SK-N-SH (cell line): ENCODE measurements around the gene FAT1. TPM values are rescaled to one million over a fixed set of nuclear protein-coding genes. Genes with fewer than 3 reads are reported as not detected.

ENCODE experiments used
- CTCF ChIA-PET: fragments of 300-600, 350-600 bp; formaldehyde crosslinking; extraction: SDS; loops from one replicate; lab custom pipeline; 2021; lab: Yijun Ruan, JAX
- POLR2A ChIA-PET: fragments of 350-600 bp; sonication (Branson Sonifier 250); formaldehyde crosslinking; extraction: SDS; loops from one replicate; lab custom pipeline; 2020; ENCODE audit warnings: antibody characterized with exemption, inconsistent platforms; lab: Yijun Ruan, JAX
- DNase-seq: peaks from one replicate; pipeline ENCODE4 v3.0.0; 2012
- H2AFZ ChIP-seq: fragments of 200-600 bp; sonication (generic); 2 replicates; pipeline ENCODE4 v1.8.1; 2016; ENCODE audit warnings: antibody characterized with exemption, mild to moderate bottlenecking, low read depth
- H3F3A ChIP-seq: fragments of 200-600 bp; sonication (generic); replicated peaks from 2 replicates; pipeline ENCODE3; 2016; ENCODE audit warnings: antibody characterized with exemption, mild to moderate bottlenecking; ENCODE audit not compliant: insufficient read depth
- H3K27ac ChIP-seq, 2 experiments: fragments of 200-500 bp in 1 of 2; fragments of 200-600 bp in 1 of 2; sonication (Bioruptor generic) in 1 of 2; sonication (generic), shearing (Covaris generic) in 1 of 2; 2 replicates each; pipeline versions ENCODE4 v1.5.1 to v1.6.1; 2014 to 2016; ENCODE audit warnings: low read depth in 2 of 2, inconsistent platforms in 1 of 2, low read length in 1 of 2, mild to moderate bottlenecking in 1 of 2, mixed read lengths in 1 of 2
- H3K27me3 ChIP-seq: fragments of 200-600 bp; sonication (generic), shearing (Covaris generic); 2 replicates; pipeline ENCODE4 v1.6.1; 2016; ENCODE audit warnings: mixed run types; ENCODE audit not compliant: insufficient read depth
- H3K36me3 ChIP-seq, 2 experiments: fragments of 200-500 bp in 1 of 2; fragments of 200-600 bp in 1 of 2; sonication (Bioruptor generic) in 1 of 2; sonication (generic) in 1 of 2; replicated peaks in 1 of 2; 2 replicates each; pipeline versions ENCODE3 to v1.5.1; 2014 to 2016; ENCODE audit warnings: low read length in 1 of 2, mild to moderate bottlenecking in 1 of 2; ENCODE audit not compliant: insufficient read depth in 2 of 2, control insufficient read depth in 1 of 2
- H3K4me1 ChIP-seq, 2 experiments: fragments of 200-500 bp in 1 of 2; fragments of 200-600 bp in 1 of 2; sonication (Bioruptor generic) in 1 of 2; sonication (generic), shearing (Covaris generic) in 1 of 2; 2 replicates each; pipeline versions ENCODE4 v1.5.1 to v1.6.1; 2014 to 2016; ENCODE audit warnings: low read depth in 1 of 2, low read length in 1 of 2, mixed run types in 1 of 2; ENCODE audit not compliant: insufficient read depth in 2 of 2, control insufficient read depth in 1 of 2
- H3K4me2 ChIP-seq: fragments of 200-600 bp; sonication (generic), shearing (Covaris generic); 2 replicates; pipeline ENCODE4 v1.6.1; 2017; ENCODE audit warnings: mixed run types
- H3K4me3 ChIP-seq, 2 experiments: fragments of 200-500 bp in 1 of 2; fragments of 200-600 bp in 1 of 2; sonication (Bioruptor generic) in 1 of 2; sonication (generic), shearing (Covaris generic) in 1 of 2; 2 replicates each; pipeline versions ENCODE4 v1.5.1 to v1.8.1; 2014 to 2016; ENCODE audit warnings: low read depth in 2 of 2, inconsistent platforms in 1 of 2, low read length in 1 of 2, mild to moderate bottlenecking in 1 of 2, mixed read lengths in 1 of 2, moderate library complexity in 1 of 2
- H3K79me2 ChIP-seq: fragments of 200-600 bp; sonication (generic); 2 replicates; pipeline ENCODE4 v1.8.1; 2017; ENCODE audit warnings: mild to moderate bottlenecking; ENCODE audit not compliant: insufficient read depth
- H3K9ac ChIP-seq: fragments of 200-600 bp; sonication (generic); 2 replicates; pipeline ENCODE4 v1.6.1; 2017; ENCODE audit warnings: mixed run types
- H3K9me2 ChIP-seq: fragments of 200-600 bp; sonication (generic); 2 replicates; pipeline ENCODE4 v1.6.1; 2017; ENCODE audit warnings: mixed run types
- H3K9me3 ChIP-seq: fragments of 200-600 bp; sonication (generic); 2 replicates; pipeline ENCODE4 v1.6.1; 2017; ENCODE audit warnings: mixed run types, mild to moderate bottlenecking, moderate library complexity
- H4K20me1 ChIP-seq: fragments of 200-600 bp; sonication (generic); 2 replicates; pipeline ENCODE4 v1.6.1; 2017; ENCODE audit warnings: mild to moderate bottlenecking, mixed run types; ENCODE audit not compliant: insufficient read depth
- CHD2 ChIP-seq: fragments of 150-350 bp; IDR thresholded peaks from 2 replicates; pipeline ENCODE4 v1.6.1; 2018; ENCODE audit warnings: low read length; ENCODE audit not compliant: partially characterized antibody
- FOXM1 ChIP-seq: IDR thresholded peaks from 2 replicates; pipeline ENCODE4 v1.4.0; 2012; ENCODE audit warnings: low read depth, mild to moderate bottlenecking
- GATA2 ChIP-seq: sonication (generic); formaldehyde crosslinking; IDR thresholded peaks from 2 replicates; pipeline ENCODE4 v1.5.0; 2020; ENCODE audit warnings: mild to moderate bottlenecking, missing genetic modification reagents
- MEF2A ChIP-seq: IDR thresholded peaks from 2 replicates; pipeline ENCODE4 v1.4.0; 2012; ENCODE audit warnings: low read depth, borderline replicate concordance
- MXI1 ChIP-seq: IDR thresholded peaks from 2 replicates; pipeline ENCODE4 v1.6.1; 2012; ENCODE audit warnings: mild to moderate bottlenecking, low read depth, low read length, improper control_type of control experiment
- RFX5 ChIP-seq: IDR thresholded peaks from 2 replicates; pipeline ENCODE4 v1.6.1; 2012; ENCODE audit warnings: mild to moderate bottlenecking, improper control_type of control experiment, low read length
- RXRA ChIP-seq: IDR thresholded peaks from 2 replicates; pipeline ENCODE4 v1.4.0; 2012; ENCODE audit warnings: low read depth, mild to moderate bottlenecking, borderline replicate concordance
- SMC3 ChIP-seq: IDR thresholded peaks from 2 replicates; pipeline ENCODE4 v1.6.1; 2012; ENCODE audit warnings: low read depth, low read length, improper control_type of control experiment
- TAF1 ChIP-seq: IDR thresholded peaks from 2 replicates; pipeline ENCODE4 v1.6.1; 2012; ENCODE audit warnings: low read depth, mild to moderate bottlenecking, low read length, moderate library complexity, borderline replicate concordance
- TCF12 ChIP-seq: IDR thresholded peaks from 2 replicates; pipeline ENCODE4 v1.4.0; 2012
- WGBS: methylation state at CpG from one replicate; pipeline ENCODE4 v1.1.6; 2017; ENCODE audit warnings: low lambda C conversion rate; 5-methylcytosine and 5-hydroxymethylcytosine counted together
- polyA plus RNA-seq, 3 experiments: library from polyadenylated mRNA; depleted of rRNA; stranded (reverse); fragments of >200 nt; gene quantifications; 2 replicates each; pipeline ENCODE4 v1.2.3, GENCODE V29; 2012
- TF ChIP-seq, protein P1 (sequence below): IDR thresholded peaks from 2 replicates; pipeline ENCODE4 v1.4.0; 2012; ENCODE audit warnings: low read depth
- TF ChIP-seq, protein P2 (sequence below): fragments of 200-600 bp; sonication (generic); IDR thresholded peaks from 2 replicates; pipeline ENCODE4 v1.6.1; 2017; ENCODE audit warnings: antibody characterized with exemption, mild to moderate bottlenecking, moderate library complexity
- TF ChIP-seq, protein P3 (sequence below): IDR thresholded peaks from 2 replicates; pipeline ENCODE4 v1.4.0; 2012; ENCODE audit warnings: low read depth, borderline replicate concordance
- TF ChIP-seq, protein P4 (sequence below): fragments of 150-350 bp; IDR thresholded peaks from 2 replicates; pipeline ENCODE4 v1.6.1; 2017; ENCODE audit warnings: antibody characterized with exemption, low read length, low read depth, borderline replicate concordance
- TF ChIP-seq, protein P5 (sequence below): IDR thresholded peaks from 2 replicates; pipeline ENCODE4 v1.4.0; 2012; ENCODE audit warnings: low read depth, borderline replicate concordance

Gene FAT1
- polyA plus RNA-seq, 1 of the 3 experiments (the other 2 are of a cell fraction) = 41.3 TPM

DNA sequence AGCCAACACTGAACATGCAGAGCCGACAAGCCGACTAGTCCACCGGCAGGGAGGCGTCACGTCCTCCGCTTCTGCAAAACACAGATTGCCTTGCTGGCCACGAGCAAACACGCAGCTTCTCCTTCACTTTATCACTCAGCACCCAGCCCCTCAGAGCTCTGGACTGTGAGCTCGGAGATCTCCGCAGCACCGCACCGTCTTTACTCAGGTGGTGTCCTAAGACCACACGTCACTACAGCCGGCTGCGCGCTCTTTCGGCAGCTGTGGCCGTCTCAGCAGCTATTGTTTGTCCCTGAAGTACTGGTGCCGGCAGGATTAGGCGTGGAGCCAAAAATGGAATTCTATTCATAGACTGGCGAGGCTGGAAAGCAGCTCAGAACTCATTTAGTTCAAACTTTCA, 72.0 kb downstream of the FAT1 start (continued):
- TF ChIP-seq CHD2 = no peak

DNA sequence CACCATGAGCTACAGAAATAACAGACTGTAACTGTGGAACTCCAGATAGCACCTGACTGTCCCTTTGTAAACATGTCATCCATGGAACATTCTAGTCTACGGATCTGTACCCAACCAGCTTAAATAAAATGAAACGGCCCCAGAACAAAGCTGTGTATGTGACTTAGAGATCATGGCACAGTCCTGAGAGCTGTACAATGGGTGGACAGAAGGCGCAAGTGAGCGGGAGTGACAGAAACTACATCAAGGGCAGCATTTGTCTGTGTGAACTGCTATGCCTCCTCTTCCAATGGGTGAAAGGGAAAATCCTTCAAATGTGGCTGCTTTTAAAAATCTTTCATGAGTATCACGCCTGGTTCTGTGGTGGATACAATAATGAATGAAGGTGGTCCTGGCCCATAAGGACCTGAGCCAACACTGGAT, 72.5 kb downstream of the FAT1 start:
- WGBS = 57% methylated on average over 5 of the region's 5 CpGs
- Histone ChIP-seq H4K20me1 (no peaks in the 10 kb centered on the region), H3K4me2 (no peak overlapping the region), H3K9ac (no peak overlapping the region), H3K79me2 (peaks cover 33% of the 10 kb centered on the region; the same call in 1 of the 2 replicates), H3K4me3 (no peak overlapping the region), H3K27ac (no peak overlapping the region), H2AFZ (no peak overlapping the region), H3K4me1 (peaks cover 0 to 3% of the 10 kb centered on the region in 2 experiments; a peak in 1 of 4 replicates), H3K36me3 (no peaks in the 10 kb centered on the region), H3K9me2 (no peaks in the 10 kb centered on the region), H3K9me3 (no peaks in the 10 kb centered on the region), H3K27me3 (no peaks in the 10 kb centered on the region), H3F3A (no peaks in the 10 kb centered on the region)
- CTCF ChIA-PET = interaction anchor here (0.9 kb wide), 1 partner anchor 17 kb away, joined by 3 read pairs; no protein-coding TSS in a partner anchor
- POLR2A ChIA-PET = no interaction called here
- no peak for DNase-seq
- TF ChIP-seq RXRA (no peak), RFX5 (no peak), GATA2 (CRISPR knock-in tag) (no peak), TCF12 (no peak), SMC3 (no peak), MXI1 (no peak), FOXM1 (no peak)
- TF ChIP-seq, protein P1, sequence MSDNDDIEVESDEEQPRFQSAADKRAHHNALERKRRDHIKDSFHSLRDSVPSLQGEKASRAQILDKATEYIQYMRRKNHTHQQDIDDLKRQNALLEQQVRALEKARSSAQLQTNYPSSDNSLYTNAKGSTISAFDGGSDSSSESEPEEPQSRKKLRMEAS = no peak

DNA sequence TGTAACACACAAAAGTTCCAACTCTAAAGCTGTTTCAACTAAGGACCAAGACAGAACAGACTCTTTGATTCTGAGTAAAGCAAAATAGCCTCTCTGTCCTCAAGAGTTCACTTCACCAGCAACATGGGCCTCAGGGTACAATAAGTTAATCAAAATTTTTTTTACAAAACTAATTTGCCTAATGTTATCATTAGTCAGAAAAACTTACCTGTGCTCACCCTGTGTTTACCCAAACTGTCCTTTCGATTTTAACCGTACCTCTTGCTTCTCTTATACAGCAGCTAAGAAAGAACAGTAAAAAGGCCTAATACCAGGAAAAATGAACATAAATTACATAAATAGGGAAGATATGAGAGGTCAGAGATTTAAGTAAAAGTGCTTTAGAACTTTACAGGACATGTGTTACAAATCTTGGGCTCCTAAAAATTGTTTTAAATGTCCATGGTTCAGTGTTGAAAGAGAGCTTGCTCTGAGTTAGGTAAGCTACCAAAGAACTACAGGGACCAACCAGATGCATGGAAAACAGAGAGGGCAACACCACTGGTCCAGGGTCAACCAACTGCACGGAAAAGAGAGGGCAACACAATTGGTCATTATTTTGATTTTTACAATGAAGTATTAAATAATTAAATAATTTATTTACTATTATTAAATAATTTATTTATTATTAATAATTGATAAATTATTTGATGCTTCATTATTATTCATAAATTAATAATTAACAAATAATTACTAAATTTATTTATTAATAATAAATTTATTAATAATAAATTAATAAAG, 73.1 kb downstream of the FAT1 start:
- ChIA-PET POLR2A (no interaction called here), CTCF (no interaction called here)
- no peaks in the 10 kb centered on the region for H3F3A ChIP-seq
- TF ChIP-seq, protein P2, sequence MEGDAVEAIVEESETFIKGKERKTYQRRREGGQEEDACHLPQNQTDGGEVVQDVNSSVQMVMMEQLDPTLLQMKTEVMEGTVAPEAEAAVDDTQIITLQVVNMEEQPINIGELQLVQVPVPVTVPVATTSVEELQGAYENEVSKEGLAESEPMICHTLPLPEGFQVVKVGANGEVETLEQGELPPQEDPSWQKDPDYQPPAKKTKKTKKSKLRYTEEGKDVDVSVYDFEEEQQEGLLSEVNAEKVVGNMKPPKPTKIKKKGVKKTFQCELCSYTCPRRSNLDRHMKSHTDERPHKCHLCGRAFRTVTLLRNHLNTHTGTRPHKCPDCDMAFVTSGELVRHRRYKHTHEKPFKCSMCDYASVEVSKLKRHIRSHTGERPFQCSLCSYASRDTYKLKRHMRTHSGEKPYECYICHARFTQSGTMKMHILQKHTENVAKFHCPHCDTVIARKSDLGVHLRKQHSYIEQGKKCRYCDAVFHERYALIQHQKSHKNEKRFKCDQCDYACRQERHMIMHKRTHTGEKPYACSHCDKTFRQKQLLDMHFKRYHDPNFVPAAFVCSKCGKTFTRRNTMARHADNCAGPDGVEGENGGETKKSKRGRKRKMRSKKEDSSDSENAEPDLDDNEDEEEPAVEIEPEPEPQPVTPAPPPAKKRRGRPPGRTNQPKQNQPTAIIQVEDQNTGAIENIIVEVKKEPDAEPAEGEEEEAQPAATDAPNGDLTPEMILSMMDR = no peak
- TF ChIP-seq MEF2A = no peak
- TF ChIP-seq, protein P3, sequence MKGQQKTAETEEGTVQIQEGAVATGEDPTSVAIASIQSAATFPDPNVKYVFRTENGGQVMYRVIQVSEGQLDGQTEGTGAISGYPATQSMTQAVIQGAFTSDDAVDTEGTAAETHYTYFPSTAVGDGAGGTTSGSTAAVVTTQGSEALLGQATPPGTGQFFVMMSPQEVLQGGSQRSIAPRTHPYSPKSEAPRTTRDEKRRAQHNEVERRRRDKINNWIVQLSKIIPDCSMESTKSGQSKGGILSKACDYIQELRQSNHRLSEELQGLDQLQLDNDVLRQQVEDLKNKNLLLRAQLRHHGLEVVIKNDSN = no peak
- TF ChIP-seq, protein P4, sequence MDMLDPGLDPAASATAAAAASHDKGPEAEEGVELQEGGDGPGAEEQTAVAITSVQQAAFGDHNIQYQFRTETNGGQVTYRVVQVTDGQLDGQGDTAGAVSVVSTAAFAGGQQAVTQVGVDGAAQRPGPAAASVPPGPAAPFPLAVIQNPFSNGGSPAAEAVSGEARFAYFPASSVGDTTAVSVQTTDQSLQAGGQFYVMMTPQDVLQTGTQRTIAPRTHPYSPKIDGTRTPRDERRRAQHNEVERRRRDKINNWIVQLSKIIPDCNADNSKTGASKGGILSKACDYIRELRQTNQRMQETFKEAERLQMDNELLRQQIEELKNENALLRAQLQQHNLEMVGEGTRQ = no peak
- TF ChIP-seq SMC3 = no peak
- TF ChIP-seq, protein P5, sequence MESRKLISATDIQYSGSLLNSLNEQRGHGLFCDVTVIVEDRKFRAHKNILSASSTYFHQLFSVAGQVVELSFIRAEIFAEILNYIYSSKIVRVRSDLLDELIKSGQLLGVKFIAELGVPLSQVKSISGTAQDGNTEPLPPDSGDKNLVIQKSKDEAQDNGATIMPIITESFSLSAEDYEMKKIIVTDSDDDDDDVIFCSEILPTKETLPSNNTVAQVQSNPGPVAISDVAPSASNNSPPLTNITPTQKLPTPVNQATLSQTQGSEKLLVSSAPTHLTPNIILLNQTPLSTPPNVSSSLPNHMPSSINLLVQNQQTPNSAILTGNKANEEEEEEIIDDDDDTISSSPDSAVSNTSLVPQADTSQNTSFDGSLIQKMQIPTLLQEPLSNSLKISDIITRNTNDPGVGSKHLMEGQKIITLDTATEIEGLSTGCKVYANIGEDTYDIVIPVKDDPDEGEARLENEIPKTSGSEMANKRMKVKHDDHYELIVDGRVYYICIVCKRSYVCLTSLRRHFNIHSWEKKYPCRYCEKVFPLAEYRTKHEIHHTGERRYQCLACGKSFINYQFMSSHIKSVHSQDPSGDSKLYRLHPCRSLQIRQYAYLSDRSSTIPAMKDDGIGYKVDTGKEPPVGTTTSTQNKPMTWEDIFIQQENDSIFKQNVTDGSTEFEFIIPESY = no peak
- no peak for TF ChIP-seq TAF1
- TF ChIP-seq RFX5 = no peak
- H3K79me2 ChIP-seq = peaks cover 28% of the 10 kb centered on the region; the same call in 1 of the 2 replicates
- H4K20me1 ChIP-seq = no peaks in the 10 kb centered on the region
- DNase-seq = no peak
- WGBS = 54% methylated on average over 3 of the region's 3 CpGs
- no peak overlapping the region for H3K27ac ChIP-seq
- no peak overlapping the region for H3K9ac ChIP-seq
- no peak overlapping the region for H2AFZ ChIP-seq
- no peak overlapping the region for H3K4me3 ChIP-seq
- no peak overlapping the region for H3K4me2 ChIP-seq
- no peaks in the 10 kb centered on the region for H3K9me3 ChIP-seq
- no peaks in the 10 kb centered on the region for H3K36me3 ChIP-seq
- H3K4me1 ChIP-seq = peaks cover 0 to 3% of the 10 kb centered on the region in 2 experiments; a peak in 1 of 4 replicates
- no peaks in the 10 kb centered on the region for H3K9me2 ChIP-seq
- no peaks in the 10 kb centered on the region for H3K27me3 ChIP-seq
